Skeletal muscle cell (primary cell): Measurements from ENCODE around the gene RGS9.
A peak's percentile ranks its signal among the peaks of the same experiment; 100 is the strongest.

Experiments used
- DNase-seq: peaks from one replicate; pipeline ENCODE4 v3.0.0-alpha.2; 2010; ENCODE audit warnings: low read depth
- H3K4me3 ChIP-seq: 2 replicates; pipeline ENCODE4 v1.5.1; 2011; ENCODE audit warnings: low read depth, mild to moderate bottlenecking, control low read depth, low read length, moderate library complexity

Gene RGS9

GRCh38 chr17:65231086-65231485 lies 93.9 kb downstream of the RGS9 start:
- no peak overlapping the region for H3K4me3 ChIP-seq
- no peak for DNase-seq

- H3K4me3 ChIP-seq, result no peak overlapping the region
- DNase-seq, result peak; percentile 44
Measured at GRCh38 chr17:65231662-65232335, 94.6 kb downstream of the RGS9 start.

GRCh38 chr17:65235284-65235683 lies 98.1 kb downstream of the RGS9 start:
- no peak overlapping the region for H3K4me3 ChIP-seq
- no peak for DNase-seq

- DNase-seq, result no peak
- no peak overlapping the region for H3K4me3 ChIP-seq
Measured at GRCh38 chr17:65236321-65236720, 99.2 kb downstream of the RGS9 start.

GRCh38 chr17:65243838-65244625 lies 106.9 kb downstream of the RGS9 start:
- no peak overlapping the region for H3K4me3 ChIP-seq
- no peak for DNase-seq

- DNase-seq, result no peak
- H3K4me3 ChIP-seq, result no peak overlapping the region
Measured at GRCh38 chr17:65246252-65246651, 109.1 kb downstream of the RGS9 start.

GRCh38 chr17:65249774-65250173 lies 112.6 kb downstream of the RGS9 start:
- H3K4me3 ChIP-seq, result no peak overlapping the region
- DNase-seq, result no peak

- no peak for DNase-seq
- H3K4me3 ChIP-seq, result no peak overlapping the region
Measured at GRCh38 chr17:65254166-65254565, 117.0 kb downstream of the RGS9 start.

GRCh38 chr17:65259281-65259680 lies 122.1 kb downstream of the RGS9 start:
- no peak for DNase-seq

GRCh38 chr17:65259696-65260485 lies 122.7 kb downstream of the RGS9 start:
- DNase-seq, result no peak
- H3K4me3 ChIP-seq, result no peak overlapping the region

More at GRCh38 chr17:65259281-65259680, 122.1 kb downstream of the RGS9 start:
- H3K4me3 ChIP-seq, result no peak overlapping the region

GRCh38 chr17:65260626-65261025 lies 123.5 kb downstream of the RGS9 start:
- no peak overlapping the region for H3K4me3 ChIP-seq
- DNase-seq, result no peak

GRCh38 chr17:65261152-65261551 lies 124.0 kb downstream of the RGS9 start:
- no peak for DNase-seq
- no peak overlapping the region for H3K4me3 ChIP-seq

GRCh38 chr17:65261682-65262636 lies 124.8 kb downstream of the RGS9 start:
- DNase-seq, result no peak
- no peak overlapping the region for H3K4me3 ChIP-seq

- DNase-seq, result no peak
Measured at GRCh38 chr17:65265276-65265675, 128.1 kb downstream of the RGS9 start.

GRCh38 chr17:65268832-65269231 lies 131.7 kb downstream of the RGS9 start:
- no peak overlapping the region for H3K4me3 ChIP-seq
- DNase-seq, result no peak

More at GRCh38 chr17:65265276-65265675, 128.1 kb downstream of the RGS9 start:
- no peak overlapping the region for H3K4me3 ChIP-seq

- H3K4me3 ChIP-seq, result no peak overlapping the region
- DNase-seq, result no peak
Measured at GRCh38 chr17:65270499-65271253, 133.5 kb downstream of the RGS9 start.

- no peak for DNase-seq
- no peak overlapping the region for H3K4me3 ChIP-seq
Measured at GRCh38 chr17:65271296-65271695, 134.1 kb downstream of the RGS9 start.
